Smooth muscle cell (in vitro differentiated cells): ENCODE data around the gene RARRES2. TPM values are rescaled to one million over a fixed set of nuclear protein-coding genes. Genes with fewer than 3 reads are reported as not detected.
"Not testable (repeated sequence)": the region's sequence is repeated elsewhere in the genome, so short reads cannot be mapped to it uniquely, and the experiment has no call there.

Source experiments
- DNase-seq: peaks from one replicate; lab custom pipeline; 2025; ENCODE audit not compliant: unreplicated experiment; lab: John Stamatoyannopoulos, UW
- H2AFZ ChIP-seq: fragments of 200-600 bp; sonication (generic); 2 replicates; pipeline ENCODE4 v1.6.0; 2016; ENCODE audit warnings: antibody characterized with exemption, low read depth, mild to moderate bottlenecking
- H3F3A ChIP-seq: fragments of 200-600 bp; sonication (generic); 2 replicates; pipeline ENCODE4 v1.6.0; 2017; ENCODE audit warnings: antibody characterized with exemption, low read depth
- H3K27ac ChIP-seq: fragments of 200-600 bp; sonication (generic); 2 replicates; pipeline ENCODE4 v1.5.1; 2016; ENCODE audit warnings: low read depth, mild to moderate bottlenecking
- H3K27me3 ChIP-seq: fragments of 200-600 bp; sonication (generic); 2 replicates; pipeline ENCODE4 v1.6.1; 2016; ENCODE audit warnings: low read depth, mild to moderate bottlenecking
- H3K36me3 ChIP-seq: fragments of 200-600 bp; sonication (generic); 2 replicates; pipeline ENCODE4 v1.5.1; 2016; ENCODE audit warnings: low read depth
- H3K4me1 ChIP-seq: fragments of 200-600 bp; sonication (generic); 2 replicates; pipeline ENCODE4 v1.5.1; 2016; ENCODE audit warnings: low read depth
- H3K4me2 ChIP-seq: fragments of 200-600 bp; sonication (generic); 2 replicates; pipeline ENCODE4 v1.6.0; 2016; ENCODE audit warnings: mild to moderate bottlenecking
- H3K4me3 ChIP-seq: fragments of 200-600 bp; sonication (generic); 2 replicates; pipeline ENCODE4 v1.5.1; 2016; ENCODE audit warnings: mild to moderate bottlenecking
- H3K79me2 ChIP-seq: fragments of 200-600 bp; sonication (generic); 2 replicates; pipeline ENCODE4 v1.6.0; 2016; ENCODE audit warnings: low read depth, mild to moderate bottlenecking
- H3K9ac ChIP-seq: fragments of 200-600 bp; sonication (generic); 2 replicates; pipeline ENCODE4 v1.6.0; 2016; ENCODE audit warnings: low read depth
- H3K9me3 ChIP-seq: fragments of 200-600 bp; sonication (generic); replicated peaks from 2 replicates; pipeline ENCODE4 v1.5.1; 2016; ENCODE audit warnings: low read depth
- H4K20me1 ChIP-seq: fragments of 200-600 bp; sonication (generic); 2 replicates; pipeline ENCODE4 v1.6.0; 2016; ENCODE audit warnings: low read depth
- CTCF ChIP-seq: fragments of 200-600 bp; sonication (generic); IDR thresholded peaks from 2 replicates; pipeline ENCODE4 v1.5.1; 2017; ENCODE audit warnings: borderline replicate concordance, mild to moderate bottlenecking, antibody characterized with exemption; ENCODE audit not compliant: insufficient read depth, poor library complexity, severe bottlenecking
- WGBS: methylation state at CpG from one replicate; pipeline ENCODE4 v1.1.7; 2016; ENCODE audit warnings: low lambda C conversion rate; 5-methylcytosine and 5-hydroxymethylcytosine counted together
- polyA plus RNA-seq: library from polyadenylated mRNA; unstranded; fragments of >200 nt; fragmentation: Nextera tagmentation; extraction: Ambion mirVana; gene quantifications from 2 replicates; pipeline ENCODE4 v1.2.1, GENCODE V29; 2016
- total RNA-seq: library from RNA; depleted of rRNA; stranded (reverse); fragments of >200 nt; gene quantifications from 2 replicates; pipeline ENCODE4 v1.2.3, GENCODE V29; 2014

The RARRES2 gene
- total and polyA plus RNA-seq, 2 experiments from 2014 or later: 23.6 to 31.8 TPM

- no peak for DNase-seq
- no peaks in the 10 kb centered on the region for H3K79me2 ChIP-seq
- H3K27me3 ChIP-seq: no peaks in the 10 kb centered on the region
- no peak overlapping the region for H3K4me3 ChIP-seq
- no peaks in the 10 kb centered on the region for H3K36me3 ChIP-seq
- no peak overlapping the region for H3K4me2 ChIP-seq
- no peak overlapping the region for H2AFZ ChIP-seq
- no peaks in the 10 kb centered on the region for H4K20me1 ChIP-seq
- TF ChIP-seq CTCF: no peak
- H3F3A ChIP-seq: no peaks in the 10 kb centered on the region
- H3K9me3 ChIP-seq: no peaks in the 10 kb centered on the region
- WGBS: 87% methylated on average over 3 of the region's 3 CpGs
- no peaks in the 10 kb centered on the region for H3K4me1 ChIP-seq
- no peak overlapping the region for H3K9ac ChIP-seq
- H3K27ac ChIP-seq: no peak overlapping the region
Measured at GRCh38 chr7:150307129-150307528, 34.3 kb downstream of the RARRES2 start.

- H3K27ac ChIP-seq, H3K36me3 ChIP-seq, H3K4me1 ChIP-seq, H3K79me2 ChIP-seq, H3K9ac ChIP-seq, H3K9me3 ChIP-seq, H4K20me1 ChIP-seq, DNase-seq, H3K4me3 ChIP-seq, H3F3A ChIP-seq, H2AFZ ChIP-seq, H3K4me2 ChIP-seq, H3K27me3 ChIP-seq: not testable (repeated sequence)
- 92% methylated on average over 5 of the region's 5 CpGs for WGBS
Measured at GRCh38 chr7:150306377-150306776, 35.1 kb downstream of the RARRES2 start.

GRCh38 chr7:150305903-150306284, 35.5 kb downstream of the RARRES2 start:
- H3K4me3 ChIP-seq, H3K27ac ChIP-seq, H4K20me1 ChIP-seq, H3F3A ChIP-seq, H3K79me2 ChIP-seq, H3K27me3 ChIP-seq, H3K9ac ChIP-seq, DNase-seq, H3K9me3 ChIP-seq, H3K36me3 ChIP-seq, H3K4me2 ChIP-seq, H2AFZ ChIP-seq, H3K4me1 ChIP-seq: not testable (repeated sequence)
- 77% methylated on average over 2 of the region's 2 CpGs for WGBS

- not testable (repeated sequence) for H3F3A ChIP-seq, H4K20me1 ChIP-seq, H2AFZ ChIP-seq, H3K4me2 ChIP-seq, H3K4me1 ChIP-seq, H3K4me3 ChIP-seq, H3K9ac ChIP-seq, H3K79me2 ChIP-seq, H3K9me3 ChIP-seq, H3K27me3 ChIP-seq, H3K27ac ChIP-seq, DNase-seq, H3K36me3 ChIP-seq
- WGBS: 89% methylated on average over 11 of the region's 11 CpGs
Measured at GRCh38 chr7:150305259-150305902, 36.0 kb downstream of the RARRES2 start.

- not testable (repeated sequence) for H3K27ac ChIP-seq, H3F3A ChIP-seq, H3K36me3 ChIP-seq, H3K9me3 ChIP-seq, H3K9ac ChIP-seq, H3K4me2 ChIP-seq, DNase-seq, H3K4me1 ChIP-seq, H3K4me3 ChIP-seq, H2AFZ ChIP-seq, H3K27me3 ChIP-seq, H3K79me2 ChIP-seq, H4K20me1 ChIP-seq
- WGBS: 65% methylated on average over 8 of the region's 8 CpGs
Measured at GRCh38 chr7:150304499-150305258, 36.8 kb downstream of the RARRES2 start.

GRCh38 chr7:150302908-150303310, 38.5 kb downstream of the RARRES2 start:
- not testable (repeated sequence) for H3K27me3 ChIP-seq, DNase-seq, H4K20me1 ChIP-seq, H3K4me3 ChIP-seq, H2AFZ ChIP-seq, H3K4me1 ChIP-seq, H3K9me3 ChIP-seq, H3K9ac ChIP-seq, H3K4me2 ChIP-seq, H3F3A ChIP-seq, H3K79me2 ChIP-seq, H3K27ac ChIP-seq, H3K36me3 ChIP-seq
- WGBS: 86% methylated on average over 1 of the region's 1 CpG

GRCh38 chr7:150297978-150298377, 43.5 kb downstream of the RARRES2 start:
- not testable (repeated sequence) for DNase-seq, H3K27me3 ChIP-seq, H3K4me2 ChIP-seq, H4K20me1 ChIP-seq, H3K36me3 ChIP-seq, H3K4me1 ChIP-seq, H3K27ac ChIP-seq, H3K9me3 ChIP-seq, H3F3A ChIP-seq, H3K4me3 ChIP-seq, H2AFZ ChIP-seq, H3K79me2 ChIP-seq, H3K9ac ChIP-seq

GRCh38 chr7:150296802-150297201, 44.6 kb downstream of the RARRES2 start:
- not testable (repeated sequence) for H3F3A ChIP-seq, H3K4me3 ChIP-seq, DNase-seq, H3K27ac ChIP-seq, H3K79me2 ChIP-seq, H4K20me1 ChIP-seq, H3K9ac ChIP-seq, H3K4me2 ChIP-seq, H3K36me3 ChIP-seq, H3K9me3 ChIP-seq, H3K27me3 ChIP-seq, H3K4me1 ChIP-seq, H2AFZ ChIP-seq
- 86% methylated on average over 9 of the region's 10 CpGs for WGBS
